Chondrocyte (in vitro differentiated cells): ENCODE results near the gene TRIM41. TPM values are rescaled to one million over a fixed set of nuclear protein-coding genes. Genes with fewer than 3 reads are reported as not detected.
A peak's percentile ranks its signal among the peaks of the same experiment; 100 is the strongest.
"Not testable (repeated sequence)": the region's sequence is repeated elsewhere in the genome, so short reads cannot be mapped to it uniquely, and the experiment has no call there.

Experiments
- DNase-seq: peaks from one replicate; pipeline ENCODE4 v3.0.0; 2021; ENCODE audit warnings: mixed read lengths, low spot score
- H3K27ac Mint-ChIP-seq: one replicate; pipeline ENCODE4 v1.8.0; 2021; ENCODE audit warnings: mild to moderate bottlenecking, moderate library complexity, mixed read lengths; ENCODE audit not compliant: unreplicated experiment
- H3K27me3 Mint-ChIP-seq: 2 replicates; pipeline ENCODE4 v1.8.0; 2021; ENCODE audit warnings: low read depth, mixed read lengths
- H3K36me3 Mint-ChIP-seq: 2 replicates; pipeline ENCODE4 v1.8.0; 2021; ENCODE audit warnings: low read depth, mixed read lengths
- H3K4me1 Mint-ChIP-seq: 2 replicates; pipeline ENCODE4 v1.8.0; 2021; ENCODE audit warnings: low read depth, mild to moderate bottlenecking, mixed read lengths
- H3K4me3 Mint-ChIP-seq: one replicate; pipeline ENCODE4 v1.8.0; 2021; ENCODE audit warnings: mild to moderate bottlenecking, moderate library complexity, mixed read lengths; ENCODE audit not compliant: unreplicated experiment
- H3K9me3 Mint-ChIP-seq: 2 replicates; pipeline ENCODE4 v1.8.0; 2021; ENCODE audit warnings: low read depth, mixed read lengths
- total RNA-seq: library from RNA; stranded (reverse); gene quantifications from 3 replicates; pipeline ENCODE4 v1.2.1, GENCODE V29; 2021
- TF ChIP-seq, protein P1 (sequence below): fragments of 200-600 bp; sonication (generic); IDR thresholded peaks from 2 replicates; pipeline ENCODE4 v1.5.0; 2021; ENCODE audit warnings: antibody characterized with exemption, mild to moderate bottlenecking, moderate library complexity

TRIM41 gene
- total RNA-seq, 1 donor from 2014 or later, result 19.3 TPM

DNA sequence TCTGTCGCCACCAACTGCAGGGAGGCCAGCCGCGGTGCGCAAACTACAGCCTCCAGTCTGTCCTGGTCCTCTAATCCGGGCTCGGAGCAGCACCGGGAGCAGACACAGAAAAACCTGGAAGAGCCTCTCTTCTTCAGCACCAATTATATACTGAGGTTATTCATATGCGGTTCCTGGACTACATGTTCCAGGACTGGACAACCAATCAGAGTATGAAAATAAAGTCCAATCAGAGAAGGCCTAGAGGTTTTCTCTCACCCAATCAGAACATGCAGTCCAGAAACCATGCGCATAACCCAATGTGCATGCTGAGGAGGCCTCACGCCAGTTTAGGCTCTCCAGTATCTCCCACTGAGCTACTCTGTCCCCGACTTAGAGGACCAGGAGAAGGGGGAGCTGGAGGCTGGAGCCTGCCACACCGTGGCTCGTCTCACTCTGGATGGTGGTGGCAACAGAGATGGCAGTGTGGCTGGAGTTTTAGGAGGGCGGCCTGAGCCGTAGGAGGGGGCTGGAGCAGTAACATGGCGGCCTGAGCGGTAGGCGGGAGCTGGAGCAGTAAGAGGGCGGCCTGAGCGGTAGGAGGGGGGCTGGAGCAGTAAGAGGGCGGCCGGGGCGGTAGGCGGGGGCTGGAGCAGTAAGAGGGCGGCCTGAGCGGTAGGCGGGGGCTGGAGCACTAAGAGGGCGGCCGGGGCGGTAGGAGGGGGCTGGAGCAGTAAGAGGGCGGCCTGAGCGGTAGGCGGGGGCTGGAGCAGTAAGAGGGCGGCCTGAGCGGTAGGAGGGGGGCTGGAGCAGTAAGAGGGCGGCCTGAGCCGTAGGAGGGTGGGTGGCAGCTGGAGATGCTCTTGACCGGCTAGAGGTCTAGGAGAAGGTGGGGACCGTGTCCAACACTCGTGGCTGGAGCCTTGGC, 58.2 kb downstream of the TRIM41 start:
- H3K27ac Mint-ChIP-seq, result no peak overlapping the region
- TF ChIP-seq, protein P1, sequence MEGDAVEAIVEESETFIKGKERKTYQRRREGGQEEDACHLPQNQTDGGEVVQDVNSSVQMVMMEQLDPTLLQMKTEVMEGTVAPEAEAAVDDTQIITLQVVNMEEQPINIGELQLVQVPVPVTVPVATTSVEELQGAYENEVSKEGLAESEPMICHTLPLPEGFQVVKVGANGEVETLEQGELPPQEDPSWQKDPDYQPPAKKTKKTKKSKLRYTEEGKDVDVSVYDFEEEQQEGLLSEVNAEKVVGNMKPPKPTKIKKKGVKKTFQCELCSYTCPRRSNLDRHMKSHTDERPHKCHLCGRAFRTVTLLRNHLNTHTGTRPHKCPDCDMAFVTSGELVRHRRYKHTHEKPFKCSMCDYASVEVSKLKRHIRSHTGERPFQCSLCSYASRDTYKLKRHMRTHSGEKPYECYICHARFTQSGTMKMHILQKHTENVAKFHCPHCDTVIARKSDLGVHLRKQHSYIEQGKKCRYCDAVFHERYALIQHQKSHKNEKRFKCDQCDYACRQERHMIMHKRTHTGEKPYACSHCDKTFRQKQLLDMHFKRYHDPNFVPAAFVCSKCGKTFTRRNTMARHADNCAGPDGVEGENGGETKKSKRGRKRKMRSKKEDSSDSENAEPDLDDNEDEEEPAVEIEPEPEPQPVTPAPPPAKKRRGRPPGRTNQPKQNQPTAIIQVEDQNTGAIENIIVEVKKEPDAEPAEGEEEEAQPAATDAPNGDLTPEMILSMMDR, result peak; percentile 35
- no peak for DNase-seq
- H3K36me3 Mint-ChIP-seq, result no peaks in the 10 kb centered on the region
- peaks cover 28% of the 10 kb centered on the region for H3K4me1 Mint-ChIP-seq
- no peaks in the 10 kb centered on the region for H3K9me3 Mint-ChIP-seq
- H3K4me3 Mint-ChIP-seq, result no peak overlapping the region
- no peaks in the 10 kb centered on the region for H3K27me3 Mint-ChIP-seq

DNA sequence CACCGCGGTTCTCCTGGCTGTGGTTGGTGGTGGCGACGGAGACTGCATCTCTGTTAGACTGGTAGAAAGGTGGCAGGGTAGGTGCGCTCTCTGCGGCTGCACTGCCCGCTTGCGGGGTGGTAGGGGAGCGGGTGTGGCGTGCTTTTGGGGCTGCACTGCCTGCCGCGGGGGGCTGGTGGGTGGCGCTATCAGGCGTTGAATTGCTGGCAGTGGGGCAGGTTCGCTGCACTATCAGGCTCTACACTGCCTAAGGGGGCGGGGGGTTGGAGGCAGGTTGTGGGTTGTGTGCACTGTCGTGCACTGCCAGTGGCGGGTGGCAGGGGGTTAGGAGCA, 58.9 kb downstream of the TRIM41 start:
- Mint-ChIP-seq H3K9me3 (no peaks in the 10 kb centered on the region), H3K27ac (no peak overlapping the region), H3K4me1 (peaks cover 28% of the 10 kb centered on the region), H3K4me3 (no peak overlapping the region), H3K27me3 (no peaks in the 10 kb centered on the region), H3K36me3 (no peaks in the 10 kb centered on the region)
- no peak for DNase-seq
- TF ChIP-seq, protein P1, result no peak

DNA sequence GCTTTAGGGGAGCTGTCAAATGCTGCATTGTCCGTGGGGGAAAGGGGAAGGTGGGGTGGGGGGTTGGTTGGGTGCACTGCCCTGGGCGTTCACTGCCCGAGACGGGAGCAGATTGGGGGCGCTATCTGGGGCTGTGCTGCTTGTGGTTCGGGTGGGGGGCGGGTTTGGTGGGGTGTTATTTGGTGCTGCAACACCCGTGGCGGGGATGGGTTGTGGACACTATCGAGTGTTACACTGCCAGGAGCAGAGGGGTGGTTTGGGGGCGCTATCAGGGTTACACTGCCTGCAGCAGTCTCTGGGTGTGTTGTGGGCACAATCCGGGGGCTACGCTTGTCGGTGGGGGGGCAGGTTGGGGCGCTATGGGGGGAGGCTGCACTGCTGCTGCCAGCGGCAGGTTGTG, 59.3 kb downstream of the TRIM41 start:
- not testable (repeated sequence) for DNase-seq, H3K36me3 Mint-ChIP-seq, H3K9me3 Mint-ChIP-seq, H3K27ac Mint-ChIP-seq, H3K27me3 Mint-ChIP-seq, H3K4me3 Mint-ChIP-seq
- H3K4me1 Mint-ChIP-seq, result peaks cover 24% of the 10 kb centered on the region

DNA sequence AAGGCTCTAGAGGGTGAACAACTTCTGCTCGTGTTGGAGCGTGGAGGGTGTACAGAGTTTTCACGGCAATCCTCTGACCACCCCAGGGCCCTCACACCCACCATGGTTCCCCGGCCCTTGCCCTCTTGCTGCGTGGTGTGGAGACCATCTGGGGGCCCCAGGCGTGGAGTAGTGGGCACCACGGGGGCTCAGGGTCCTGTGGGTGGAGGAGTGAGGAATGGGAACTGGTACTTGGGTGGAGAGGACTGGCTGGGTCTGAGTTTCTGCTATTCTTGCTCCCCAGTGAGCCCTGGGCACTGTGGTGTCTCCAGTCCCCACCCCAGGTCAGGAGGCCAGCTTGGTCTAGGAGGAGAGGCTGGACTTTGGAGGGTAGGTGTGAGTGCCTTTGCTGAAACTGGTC, 59.8 kb downstream of the TRIM41 start:
- TF ChIP-seq, protein P1, result no peak
- Mint-ChIP-seq H3K4me3 (no peak overlapping the region), H3K4me1 (peaks cover 20% of the 10 kb centered on the region), H3K27me3 (no peaks in the 10 kb centered on the region), H3K27ac (no peak overlapping the region), H3K9me3 (no peaks in the 10 kb centered on the region), H3K36me3 (no peaks in the 10 kb centered on the region)
- DNase-seq, result no peak

DNA sequence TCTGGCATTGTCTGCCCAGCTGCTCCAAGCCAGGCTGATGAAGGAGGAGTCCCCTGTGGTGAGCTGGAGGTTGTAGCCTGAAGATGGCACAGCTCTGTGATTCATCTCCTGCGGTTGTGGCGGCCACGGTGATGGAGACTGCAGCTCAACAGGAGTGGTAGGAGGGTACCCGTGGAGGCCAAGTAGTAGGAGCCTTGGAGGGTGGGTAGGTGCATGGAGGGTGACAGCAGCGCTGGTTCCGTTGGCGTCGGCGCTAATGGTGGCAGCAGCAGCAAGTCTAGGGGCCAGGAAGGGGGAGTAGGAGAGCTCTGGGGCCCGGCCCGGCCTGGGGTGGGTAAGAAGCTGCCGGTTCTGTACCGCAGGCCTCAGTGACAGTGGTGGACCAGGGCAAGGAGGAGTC, 60.3 kb downstream of the TRIM41 start:
- TF ChIP-seq, protein P1, result no peak
- H3K9me3 Mint-ChIP-seq, result no peaks in the 10 kb centered on the region
- no peaks in the 10 kb centered on the region for H3K36me3 Mint-ChIP-seq
- H3K27me3 Mint-ChIP-seq, result no peaks in the 10 kb centered on the region
- H3K4me1 Mint-ChIP-seq, result peaks cover 20% of the 10 kb centered on the region
- no peak overlapping the region for H3K27ac Mint-ChIP-seq
- H3K4me3 Mint-ChIP-seq, result no peak overlapping the region
- DNase-seq, result no peak
